Caco-2 (cell line): Measurements from ENCODE around the gene TMEM151A. TPM values are rescaled to one million over a fixed set of nuclear protein-coding genes. Genes with fewer than 3 reads are reported as not detected.

Experiments used
- BruUV-seq: library from RNA; stranded (reverse); fragments of 400-500 nt; replicated peaks from 2 replicates; lab custom pipeline; 2021; lab: Mats Ljungman, UMichigan
- CTCF ChIA-PET: fragments of 300-600 bp; sonication (Branson Sonifier 250); formaldehyde crosslinking; loops from one replicate; lab custom pipeline; 2022; ENCODE audit warnings: antibody characterized with exemption; lab: Charles Lee
- POLR2A ChIA-PET: fragments of 300-600 bp; sonication (Branson Sonifier 250); formaldehyde crosslinking; loops from one replicate; lab custom pipeline; 2022; ENCODE audit warnings: antibody characterized with exemption; lab: Charles Lee
- DNase-seq, 2 experiments: peaks; one replicate each; pipeline versions ENCODE4 v3.0.0 to v3.0.0-alpha.2; 2020 to 2022
- H3K27me3 ChIP-seq: replicated peaks from 2 replicates; pipeline ENCODE4 v1.6.0; 2011; ENCODE audit warnings: low read length; ENCODE audit not compliant: control insufficient read depth, insufficient read depth
- H3K36me3 ChIP-seq: 2 replicates; pipeline ENCODE4 v1.5.1; 2011; ENCODE audit warnings: low read length; ENCODE audit not compliant: control insufficient read depth, insufficient read depth
- H3K4me1 ChIP-seq: fragments of 250-450 bp; sonication (Bioruptor Pico); 2 replicates; pipeline ENCODE4 v1.5.1; 2020; ENCODE audit warnings: mild to moderate bottlenecking
- H3K4me3 ChIP-seq: 2 replicates; pipeline ENCODE4 v1.5.1; 2011; ENCODE audit warnings: low read depth, mild to moderate bottlenecking, control low read depth, low read length
- H3K9me3 ChIP-seq: fragments of 250-450 bp; sonication (Bioruptor Pico); 2 replicates; pipeline ENCODE4 v1.5.1; 2020; ENCODE audit warnings: mild to moderate bottlenecking, moderate library complexity
- H3K27ac Mint-ChIP-seq: one replicate; pipeline ENCODE4 v1.8.0; 2022; ENCODE audit warnings: mixed read lengths; ENCODE audit not compliant: unreplicated experiment
- H3K27me3 Mint-ChIP-seq: one replicate; pipeline ENCODE4 v1.8.0; 2022; ENCODE audit warnings: mixed read lengths; ENCODE audit not compliant: insufficient read depth, unreplicated experiment
- H3K36me3 Mint-ChIP-seq: one replicate; pipeline ENCODE4 v1.8.0; 2022; ENCODE audit warnings: mild to moderate bottlenecking, mixed read lengths; ENCODE audit not compliant: insufficient read depth, unreplicated experiment
- H3K4me1 Mint-ChIP-seq: one replicate; pipeline ENCODE4 v1.8.0; 2022; ENCODE audit warnings: low read depth, mixed read lengths; ENCODE audit not compliant: unreplicated experiment
- H3K4me3 Mint-ChIP-seq: one replicate; pipeline ENCODE4 v1.8.0; 2022; ENCODE audit warnings: mild to moderate bottlenecking, moderate library complexity, mixed read lengths; ENCODE audit not compliant: unreplicated experiment
- H3K9me3 Mint-ChIP-seq: one replicate; pipeline ENCODE4 v1.8.0; 2022; ENCODE audit warnings: mixed read lengths; ENCODE audit not compliant: unreplicated experiment
- intact Hi-C: fragments of 100-400 bp; cut with micrococcal nuclease; formaldehyde crosslinking; loops from one replicate; pipeline ENCODE4 v1.10.0; 2022; ENCODE audit not compliant: unreplicated experiment
- total RNA-seq: library from RNA; stranded (reverse); gene quantifications from 2 replicates; pipeline ENCODE4 v1.2.3, GENCODE V29; 2022
- TF ChIP-seq, protein P1 (sequence below), 2 experiments: fragments of 200-600 bp in 1 of 2; IDR thresholded peaks; 1 replicate in 1 of 2; 2 replicates in 1 of 2; pipeline versions ENCODE4 v1.5.1 to v1.8.0; 2011 to 2022; ENCODE audit warnings: antibody characterized with exemption in 1 of 2, control low read depth in 1 of 2, inconsistent platforms in 1 of 2, low read depth in 1 of 2, low read length in 1 of 2, mild to moderate bottlenecking in 1 of 2, moderate library complexity in 1 of 2; ENCODE audit not compliant: insufficient read depth in 1 of 2, severe bottlenecking in 1 of 2, unreplicated experiment in 1 of 2

The TMEM151A gene
- total RNA-seq, 1 experiment from 2014 or later = 0.68 TPM

GRCh38 chr11:66336234-66337102, 44.8 kb downstream of the TMEM151A start, which contains the start of gene RIN1:
Gene RIN1 (minus strand): TSS chr11:66336434. CDS start chr11:66336402, 32 bp downstream.
- peak within 1 kb of the TSS; percentile 94 for H3K4me3 Mint-ChIP-seq
- no peaks in the 10 kb centered on the region for H3K27me3 ChIP-seq
- H3K4me1 ChIP-seq = peaks cover 10% of the 10 kb centered on the region
- DNase-seq = peak; percentile 87
- CTCF ChIA-PET = interaction anchor here (0.6 to 3.4 kb wide), 12 partner anchors 8 to 102 kb away, joined by 3 to 90 read pairs (median 6); partner anchors contain the start of genes BRMS1, MRPL11 and YIF1A
- H3K27ac Mint-ChIP-seq = peak within 1 kb of the TSS; percentile 91
- POLR2A ChIA-PET = interaction anchor here (0.5 to 1.5 kb wide), 3 partner anchors 24 to 69 kb away, joined by 3 to 26 read pairs (median 7); partner anchors contain the start of gene YIF1A
- peaks cover 7% of the 10 kb centered on the region for H3K4me1 Mint-ChIP-seq
- H3K4me3 ChIP-seq = peak within 1 kb of the TSS; percentile 69
- no peaks in the 10 kb centered on the region for H3K9me3 ChIP-seq
- H3K9me3 Mint-ChIP-seq = no peaks in the 10 kb centered on the region
- peaks cover 21% of the 10 kb centered on the region for H3K36me3 Mint-ChIP-seq
- no peaks in the 10 kb centered on the region for H3K36me3 ChIP-seq
- BruUV-seq = no TSS peak
- intact Hi-C loops = loop anchor here (1.0 kb wide), 3 partner anchors 8 to 47 kb away; partner anchors contain the start of gene YIF1A
- TF ChIP-seq, protein P1, sequence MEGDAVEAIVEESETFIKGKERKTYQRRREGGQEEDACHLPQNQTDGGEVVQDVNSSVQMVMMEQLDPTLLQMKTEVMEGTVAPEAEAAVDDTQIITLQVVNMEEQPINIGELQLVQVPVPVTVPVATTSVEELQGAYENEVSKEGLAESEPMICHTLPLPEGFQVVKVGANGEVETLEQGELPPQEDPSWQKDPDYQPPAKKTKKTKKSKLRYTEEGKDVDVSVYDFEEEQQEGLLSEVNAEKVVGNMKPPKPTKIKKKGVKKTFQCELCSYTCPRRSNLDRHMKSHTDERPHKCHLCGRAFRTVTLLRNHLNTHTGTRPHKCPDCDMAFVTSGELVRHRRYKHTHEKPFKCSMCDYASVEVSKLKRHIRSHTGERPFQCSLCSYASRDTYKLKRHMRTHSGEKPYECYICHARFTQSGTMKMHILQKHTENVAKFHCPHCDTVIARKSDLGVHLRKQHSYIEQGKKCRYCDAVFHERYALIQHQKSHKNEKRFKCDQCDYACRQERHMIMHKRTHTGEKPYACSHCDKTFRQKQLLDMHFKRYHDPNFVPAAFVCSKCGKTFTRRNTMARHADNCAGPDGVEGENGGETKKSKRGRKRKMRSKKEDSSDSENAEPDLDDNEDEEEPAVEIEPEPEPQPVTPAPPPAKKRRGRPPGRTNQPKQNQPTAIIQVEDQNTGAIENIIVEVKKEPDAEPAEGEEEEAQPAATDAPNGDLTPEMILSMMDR (IDR thresholded peaks at IDR 0.05; ENCODE audit: insufficient read depth in 1 of 2, low read depth in 1 of 2, low read length in 1 of 2, severe bottlenecking in 1 of 2, unreplicated experiment in 1 of 2) = peak; percentile 52 to 71
- no peaks in the 10 kb centered on the region for H3K27me3 Mint-ChIP-seq

GRCh38 chr11:66337103-66337899, 45.6 kb downstream of the TMEM151A start:
- Mint-ChIP-seq H3K27me3 (no peaks in the 10 kb centered on the region), H3K36me3 (peaks cover 20% of the 10 kb centered on the region), H3K27ac (peak overlapping the region; percentile 91), H3K9me3 (no peaks in the 10 kb centered on the region), H3K4me3 (no peak overlapping the region), H3K4me1 (peaks cover 7% of the 10 kb centered on the region)
- TF ChIP-seq, protein P1 (IDR thresholded peaks at IDR 0.05; ENCODE audit: insufficient read depth in 1 of 2, low read depth in 1 of 2, low read length in 1 of 2, severe bottlenecking in 1 of 2, unreplicated experiment in 1 of 2) = no peak
- H3K9me3 ChIP-seq = no peaks in the 10 kb centered on the region
- intact Hi-C loops = no loop called here
- H3K4me3 ChIP-seq = no peak overlapping the region
- H3K36me3 ChIP-seq = peaks cover 4% of the 10 kb centered on the region
- H3K27me3 ChIP-seq = no peaks in the 10 kb centered on the region
- POLR2A ChIA-PET = interaction anchor here (0.5 kb wide), 1 partner anchor 70 kb away, joined by 3 read pairs; no protein-coding TSS in a partner anchor
- DNase-seq = no peak
- peaks cover 10% of the 10 kb centered on the region for H3K4me1 ChIP-seq
- CTCF ChIA-PET = interaction anchor here (1.3 kb wide), 1 partner anchor 25 kb away, joined by 3 read pairs; no protein-coding TSS in a partner anchor
- BruUV-seq = no TSS peak
